Skeletal muscle tissue (tissue), 4 donors: ENCODE measurements around the gene FRYL. TPM values are rescaled to one million over a fixed set of nuclear protein-coding genes. Genes with fewer than 3 reads are reported as not detected.

Source experiments
- H3K27ac ChIP-seq: one replicate; pipeline ENCODE4 v1.7.0; 2013; ENCODE audit warnings: mild to moderate bottlenecking, low read depth, low read length, inconsistent platforms
- H3K27me3 ChIP-seq, 3 donors: one replicate each; pipeline ENCODE4 v1.7.0; 2013; ENCODE audit warnings: low read length in 3 of 3; ENCODE audit not compliant: control insufficient read depth in 3 of 3, insufficient read depth in 3 of 3
- H3K36me3 ChIP-seq, 3 donors: one replicate each; pipeline ENCODE4 v1.7.0; 2013; ENCODE audit warnings: low read length in 3 of 3; ENCODE audit not compliant: control insufficient read depth in 3 of 3, insufficient read depth in 3 of 3
- H3K4me1 ChIP-seq, 3 donors: one replicate each; pipeline ENCODE4 v1.7.0; 2013; ENCODE audit warnings: low read length in 3 of 3, mild to moderate bottlenecking in 3 of 3; ENCODE audit not compliant: control insufficient read depth in 3 of 3, insufficient read depth in 3 of 3
- H3K4me3 ChIP-seq, 3 donors: one replicate each; pipeline ENCODE4 v1.7.0; 2013; ENCODE audit warnings: low read length in 3 of 3
- H3K9ac ChIP-seq, 3 donors: one replicate each; pipeline ENCODE4 v1.7.0; 2013; ENCODE audit warnings: low read length in 3 of 3, mild to moderate bottlenecking in 3 of 3, moderate library complexity in 2 of 3, low read depth in 1 of 3
- H3K9me3 ChIP-seq, 3 donors: one replicate each; pipeline ENCODE4 v1.7.0; 2013; ENCODE audit warnings: low read length in 3 of 3; ENCODE audit not compliant: control insufficient read depth in 3 of 3
- total RNA-seq: library from RNA; depleted of rRNA; stranded (reverse); fragments of >200 nt; gene quantifications from one replicate; pipeline ENCODE4 v1.2.3, GENCODE V29; 2014
- donor health status: Osteomylitis.

Gene FRYL
- total RNA-seq, 1 donor from 2014 or later, result 66.3 TPM

DNA sequence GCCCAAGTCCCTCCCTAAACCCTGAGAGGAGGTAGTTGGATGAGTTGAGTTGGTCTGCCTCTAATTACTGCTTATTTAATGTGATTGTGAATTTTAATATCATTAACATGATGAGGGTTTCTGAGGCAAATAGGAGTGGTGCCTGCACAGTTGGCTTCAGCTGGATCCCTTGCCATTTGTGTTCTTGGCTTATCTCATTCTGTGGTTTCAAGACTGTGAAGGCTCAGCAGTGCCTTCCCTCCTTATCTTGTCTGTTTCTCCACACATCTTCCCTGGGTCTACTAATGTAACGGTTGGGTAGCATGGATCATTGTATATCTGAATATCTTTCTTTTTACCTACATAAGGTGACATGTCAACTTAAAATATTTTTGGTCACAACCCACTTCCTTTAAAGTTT, 298.5 kb downstream of the FRYL start:
- H3K27me3 ChIP-seq, result peaks cover 24 to 39% (median 26%) of the 10 kb centered on the region in 3 donors
- no peak overlapping the region for H3K4me3 ChIP-seq
- H3K9me3 ChIP-seq, result no peaks in the 10 kb centered on the region
- peaks cover 0 to 3% (median 3%) of the 10 kb centered on the region in 3 donors for H3K4me1 ChIP-seq
- H3K9ac ChIP-seq, result no peak overlapping the region
- H3K36me3 ChIP-seq, result no peaks in the 10 kb centered on the region
- no peak overlapping the region for H3K27ac ChIP-seq

DNA sequence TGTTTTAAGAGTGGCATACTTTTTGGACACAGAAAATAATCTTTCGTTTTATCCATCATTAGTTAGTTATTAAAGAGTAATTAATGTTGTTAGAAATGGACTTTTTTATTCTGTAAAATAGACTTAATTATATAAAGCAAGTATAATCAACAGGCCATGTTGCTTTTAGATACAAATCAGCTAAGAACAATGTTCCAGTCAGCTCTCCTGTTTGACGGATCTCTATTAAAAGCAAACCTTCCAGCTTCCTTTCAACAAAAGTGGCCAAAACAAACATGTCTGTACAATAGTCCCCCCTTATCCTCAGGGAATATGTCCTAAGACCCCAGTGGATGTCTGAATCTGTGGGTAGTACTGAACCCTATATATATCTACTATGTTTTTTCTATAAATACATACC, 301.8 kb downstream of the FRYL start:
- H3K36me3 ChIP-seq, result no peaks in the 10 kb centered on the region
- H3K27ac ChIP-seq, result no peak overlapping the region
- H3K4me3 ChIP-seq, result no peak overlapping the region
- no peaks in the 10 kb centered on the region for H3K9me3 ChIP-seq
- peaks cover 4 to 19% (median 8%) of the 10 kb centered on the region in 3 donors for H3K27me3 ChIP-seq
- H3K9ac ChIP-seq, result no peak overlapping the region
- no peaks in the 10 kb centered on the region for H3K4me1 ChIP-seq

DNA sequence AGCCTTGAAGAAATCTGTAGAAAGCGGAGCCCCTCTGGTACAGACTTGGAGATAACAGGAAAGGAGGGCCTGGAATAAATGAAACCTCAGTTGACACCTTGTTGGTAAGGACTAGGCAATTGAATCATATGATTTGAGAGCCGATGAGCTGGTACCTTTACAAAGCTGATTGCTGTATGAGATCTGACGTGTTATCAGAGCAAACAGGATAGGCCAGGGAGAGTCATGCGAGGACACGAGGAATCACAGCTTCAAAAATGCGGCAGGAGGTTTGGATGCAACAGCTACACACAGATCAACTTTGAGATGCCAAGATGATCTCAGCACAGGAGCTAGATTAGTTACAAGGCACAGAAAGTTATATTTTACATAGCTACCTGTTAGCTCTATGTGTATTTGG, 304.3 kb downstream of the FRYL start:
- Histone ChIP-seq H3K27me3 (peaks cover 0 to 2% (median 0%) of the 10 kb centered on the region in 3 donors), H3K9ac (no peak overlapping the region), H3K27ac (no peak overlapping the region), H3K4me1 (no peaks in the 10 kb centered on the region), H3K4me3 (no peak overlapping the region), H3K9me3 (no peaks in the 10 kb centered on the region), H3K36me3 (no peaks in the 10 kb centered on the region)

DNA sequence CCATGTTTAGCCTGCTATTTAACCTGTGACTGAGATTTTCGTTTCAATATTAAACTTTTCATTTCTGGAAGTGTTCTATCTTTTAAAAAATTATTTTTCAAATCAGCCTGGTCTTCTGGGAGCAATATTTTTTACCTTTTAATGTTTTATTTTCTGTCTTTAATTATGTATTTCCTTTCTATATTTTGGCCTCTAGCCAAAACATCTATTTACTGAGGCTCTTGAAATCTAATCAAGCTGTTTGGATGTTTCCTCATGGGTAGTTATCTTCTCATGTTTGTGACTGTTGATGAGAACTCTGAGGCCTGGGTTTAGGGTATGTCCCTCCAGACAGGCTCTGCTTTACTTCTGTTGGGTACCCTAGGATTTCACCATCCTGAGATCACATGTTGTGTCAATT, 307.3 kb downstream of the FRYL start:
- Histone ChIP-seq H3K27ac (no peak overlapping the region), H3K4me3 (no peak overlapping the region), H3K36me3 (no peaks in the 10 kb centered on the region), H3K4me1 (no peaks in the 10 kb centered on the region), H3K9me3 (no peaks in the 10 kb centered on the region), H3K9ac (no peak overlapping the region), H3K27me3 (no peaks in the 10 kb centered on the region)

DNA sequence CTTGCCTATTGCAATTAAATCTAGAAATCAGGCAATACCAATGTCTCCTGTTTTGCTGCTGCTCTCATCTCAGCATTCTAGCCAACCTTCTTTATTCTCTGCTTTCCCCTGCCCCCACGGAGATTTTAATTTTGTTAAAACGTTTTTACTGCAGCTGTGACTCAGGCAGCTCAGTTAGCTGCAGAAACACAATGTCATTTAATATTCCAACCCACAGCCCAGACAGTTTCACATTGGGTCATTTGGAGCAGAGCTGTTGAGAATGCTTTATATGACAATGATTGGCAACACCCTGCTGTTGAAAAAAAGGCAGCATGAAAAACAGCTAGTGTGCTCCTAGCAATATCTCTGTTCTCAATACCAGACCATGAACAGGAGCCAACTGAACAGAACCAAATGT, 309.5 kb downstream of the FRYL start:
- Histone ChIP-seq H3K4me3 (no peak overlapping the region), H3K27ac (no peak overlapping the region), H3K9me3 (no peaks in the 10 kb centered on the region), H3K27me3 (no peaks in the 10 kb centered on the region), H3K9ac (no peak overlapping the region), H3K36me3 (no peaks in the 10 kb centered on the region), H3K4me1 (no peaks in the 10 kb centered on the region)

DNA sequence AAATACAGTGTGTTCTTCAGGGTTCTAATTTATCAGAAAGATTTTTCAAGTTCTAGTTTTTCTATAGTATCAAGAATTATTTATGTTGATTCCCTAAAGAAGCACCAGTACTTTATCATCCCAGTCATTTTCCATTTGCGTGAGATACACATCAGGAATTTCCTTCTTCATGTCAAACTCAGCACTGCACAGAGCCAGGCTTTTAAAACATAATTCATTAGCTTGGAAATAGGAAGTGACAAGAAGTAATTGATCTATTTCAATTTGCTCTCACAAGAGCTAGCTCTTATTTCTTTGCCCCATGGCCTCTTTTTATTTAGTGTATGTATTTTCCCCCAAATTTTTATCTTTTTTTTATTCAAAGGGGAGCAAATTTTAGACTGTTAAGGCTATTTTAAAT, 309.9 kb downstream of the FRYL start:
- Histone ChIP-seq H3K9me3 (no peaks in the 10 kb centered on the region), H3K4me1 (no peaks in the 10 kb centered on the region), H3K4me3 (no peak overlapping the region), H3K36me3 (no peaks in the 10 kb centered on the region), H3K9ac (no peak overlapping the region), H3K27me3 (no peaks in the 10 kb centered on the region), H3K27ac (no peak overlapping the region)

DNA sequence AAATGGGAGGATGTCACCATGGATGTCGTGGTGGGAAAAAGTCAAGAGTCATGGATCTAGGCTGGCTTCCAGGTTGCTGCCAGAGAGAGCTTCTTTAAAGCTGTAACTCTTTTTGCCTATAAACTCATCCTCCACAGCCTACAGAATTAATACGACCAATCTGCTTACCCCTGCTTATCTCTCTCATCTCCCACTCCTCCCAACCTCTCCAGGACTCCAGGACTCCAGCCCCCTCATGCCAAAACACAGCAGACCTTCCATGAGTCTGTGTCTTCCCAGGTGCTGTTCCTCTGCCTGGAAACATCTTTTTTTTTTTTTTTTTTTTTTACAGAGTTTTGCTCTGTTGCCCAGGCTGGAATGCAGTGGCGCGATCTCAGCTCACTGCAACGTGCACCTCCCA, 312.2 kb downstream of the FRYL start:
- Histone ChIP-seq H3K4me1 (no peaks in the 10 kb centered on the region), H3K36me3 (no peaks in the 10 kb centered on the region), H3K27me3 (no peaks in the 10 kb centered on the region), H3K27ac (no peak overlapping the region), H3K9me3 (no peaks in the 10 kb centered on the region), H3K9ac (no peak overlapping the region), H3K4me3 (no peak overlapping the region)

DNA sequence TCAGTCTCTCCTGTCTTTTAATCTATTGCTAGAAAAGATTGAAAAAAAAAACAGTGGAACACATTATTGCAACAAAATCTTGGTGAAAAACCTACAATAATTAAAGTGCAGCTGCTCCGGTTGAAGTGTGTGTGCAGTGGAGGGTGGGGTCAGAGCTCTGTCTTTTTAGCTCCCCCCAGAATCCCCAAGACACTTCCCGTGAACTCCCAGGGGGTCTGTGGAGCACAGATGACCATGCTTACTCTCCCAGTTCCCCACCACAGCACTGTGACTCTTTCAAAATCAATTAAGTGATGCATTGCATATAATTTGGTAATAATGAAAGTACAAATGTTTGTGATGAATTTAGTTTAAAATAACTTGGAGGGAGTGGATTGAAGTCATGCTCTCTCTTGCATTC, 312.6 kb downstream of the FRYL start:
- no peak overlapping the region for H3K27ac ChIP-seq
- H3K4me1 ChIP-seq, result no peaks in the 10 kb centered on the region
- no peak overlapping the region for H3K4me3 ChIP-seq
- no peaks in the 10 kb centered on the region for H3K36me3 ChIP-seq
- no peaks in the 10 kb centered on the region for H3K27me3 ChIP-seq
- H3K9me3 ChIP-seq, result no peaks in the 10 kb centered on the region
- no peak overlapping the region for H3K9ac ChIP-seq

DNA sequence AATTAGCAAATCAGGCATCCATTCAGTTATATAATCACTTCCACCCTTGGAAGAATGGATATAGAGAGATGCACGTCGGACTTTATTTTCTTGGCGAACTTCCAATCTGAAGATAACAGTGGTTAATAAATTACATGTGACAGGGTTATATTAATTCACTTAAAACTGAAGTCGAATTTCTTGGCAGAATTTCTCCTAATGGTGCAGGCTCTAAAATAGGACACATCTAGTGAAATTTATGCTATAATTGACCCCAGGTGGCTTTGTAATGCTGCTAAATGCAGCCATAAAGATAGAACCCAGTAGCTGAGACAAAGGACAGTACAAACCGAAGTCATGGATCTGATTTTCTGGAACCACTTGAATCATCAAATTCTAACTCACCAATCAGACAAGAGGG, 317.7 kb downstream of the FRYL start:
- H3K9ac ChIP-seq, result no peak overlapping the region
- H3K4me3 ChIP-seq, result no peak overlapping the region
- H3K36me3 ChIP-seq, result no peaks in the 10 kb centered on the region
- no peaks in the 10 kb centered on the region for H3K27me3 ChIP-seq
- no peaks in the 10 kb centered on the region for H3K4me1 ChIP-seq
- H3K27ac ChIP-seq, result no peak overlapping the region
- H3K9me3 ChIP-seq, result no peaks in the 10 kb centered on the region

DNA sequence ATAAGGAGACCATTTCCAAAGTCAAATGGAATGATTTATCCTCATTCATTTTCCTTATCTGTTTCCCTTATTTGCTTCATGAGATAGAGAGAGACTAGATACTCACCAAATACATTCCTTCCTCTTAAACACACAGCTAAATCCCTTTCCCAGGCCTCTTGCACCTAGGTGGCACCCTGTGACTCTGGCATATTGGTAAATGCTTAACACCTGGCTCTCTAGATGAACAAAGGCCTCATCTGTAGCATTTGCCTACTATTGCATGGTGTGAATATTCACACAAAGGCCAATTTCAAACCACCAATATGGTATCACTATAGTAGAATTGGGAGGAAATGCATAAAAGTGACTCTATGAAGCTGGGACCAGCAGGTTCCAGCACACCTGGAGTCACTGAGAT, 319.1 kb downstream of the FRYL start:
- no peaks in the 10 kb centered on the region for H3K36me3 ChIP-seq
- H3K9ac ChIP-seq, result no peak overlapping the region
- H3K27ac ChIP-seq, result no peak overlapping the region
- H3K27me3 ChIP-seq, result no peaks in the 10 kb centered on the region
- no peak overlapping the region for H3K4me3 ChIP-seq
- no peaks in the 10 kb centered on the region for H3K4me1 ChIP-seq
- H3K9me3 ChIP-seq, result no peaks in the 10 kb centered on the region

DNA sequence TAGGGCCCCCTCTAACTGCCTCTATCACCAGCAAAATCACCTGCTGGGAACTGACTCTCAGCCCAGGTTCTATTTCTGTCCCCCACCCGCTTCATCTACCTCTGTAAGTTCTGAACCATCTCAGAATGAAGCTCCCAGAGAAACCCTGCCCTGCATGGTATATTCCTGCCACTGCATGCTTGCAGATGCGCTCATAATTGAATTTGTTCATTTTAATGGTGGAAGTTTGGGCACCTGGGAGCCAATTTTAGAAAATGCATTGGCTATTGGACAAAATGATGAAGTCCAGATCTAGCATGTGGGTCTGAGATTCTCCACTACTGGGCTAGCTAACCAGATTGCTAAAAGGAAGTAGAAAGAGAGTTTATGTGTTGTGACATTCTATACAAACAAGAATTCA, 325.5 kb downstream of the FRYL start:
- H3K36me3 ChIP-seq, result no peaks in the 10 kb centered on the region
- H3K4me3 ChIP-seq, result no peak overlapping the region
- no peaks in the 10 kb centered on the region for H3K9me3 ChIP-seq
- H3K27me3 ChIP-seq, result no peaks in the 10 kb centered on the region
- no peak overlapping the region for H3K9ac ChIP-seq
- no peak overlapping the region for H3K27ac ChIP-seq
- no peaks in the 10 kb centered on the region for H3K4me1 ChIP-seq
